ENCODE results near the gene ADAMTSL2.

Gene ADAMTSL2

GRCh38 chr9:133589454-133590227, 55.1 kb downstream of the ADAMTSL2 start:
- DNase-seq (ENCODE audit: low spot score) = no peak

DNA sequence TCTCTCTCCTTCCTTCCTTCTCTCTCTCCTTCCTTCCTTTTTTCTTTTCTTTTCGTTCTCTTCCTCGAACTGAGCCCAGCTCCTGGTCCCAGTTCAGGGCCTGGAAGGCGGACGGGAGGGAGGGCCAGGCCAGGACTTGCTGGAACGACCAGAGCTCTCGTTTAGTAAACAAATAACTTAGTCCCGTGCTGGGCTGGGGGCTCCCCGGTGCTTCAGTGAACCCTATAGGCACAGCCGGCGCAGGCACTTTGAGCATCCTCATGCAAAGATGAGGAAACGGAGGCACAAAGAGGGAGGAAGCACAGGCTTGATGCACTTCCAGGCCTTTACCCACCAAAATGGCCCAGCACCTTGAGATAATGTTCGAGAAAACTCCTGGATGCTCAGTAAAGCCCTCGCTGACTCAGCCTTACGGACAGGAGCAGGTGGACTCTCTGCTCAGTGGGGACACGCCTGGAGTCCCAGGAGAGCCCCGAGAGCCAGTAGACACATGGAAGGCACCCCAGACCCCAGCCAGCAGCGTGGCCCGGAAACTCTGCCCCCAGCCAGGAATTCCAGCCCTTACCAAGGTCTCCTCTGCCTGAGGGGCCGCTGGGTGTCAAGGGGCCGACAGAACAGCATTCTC, 55.8 kb downstream of the ADAMTSL2 start:
- DNase-seq (ENCODE audit: low spot score) = no peak

DNA sequence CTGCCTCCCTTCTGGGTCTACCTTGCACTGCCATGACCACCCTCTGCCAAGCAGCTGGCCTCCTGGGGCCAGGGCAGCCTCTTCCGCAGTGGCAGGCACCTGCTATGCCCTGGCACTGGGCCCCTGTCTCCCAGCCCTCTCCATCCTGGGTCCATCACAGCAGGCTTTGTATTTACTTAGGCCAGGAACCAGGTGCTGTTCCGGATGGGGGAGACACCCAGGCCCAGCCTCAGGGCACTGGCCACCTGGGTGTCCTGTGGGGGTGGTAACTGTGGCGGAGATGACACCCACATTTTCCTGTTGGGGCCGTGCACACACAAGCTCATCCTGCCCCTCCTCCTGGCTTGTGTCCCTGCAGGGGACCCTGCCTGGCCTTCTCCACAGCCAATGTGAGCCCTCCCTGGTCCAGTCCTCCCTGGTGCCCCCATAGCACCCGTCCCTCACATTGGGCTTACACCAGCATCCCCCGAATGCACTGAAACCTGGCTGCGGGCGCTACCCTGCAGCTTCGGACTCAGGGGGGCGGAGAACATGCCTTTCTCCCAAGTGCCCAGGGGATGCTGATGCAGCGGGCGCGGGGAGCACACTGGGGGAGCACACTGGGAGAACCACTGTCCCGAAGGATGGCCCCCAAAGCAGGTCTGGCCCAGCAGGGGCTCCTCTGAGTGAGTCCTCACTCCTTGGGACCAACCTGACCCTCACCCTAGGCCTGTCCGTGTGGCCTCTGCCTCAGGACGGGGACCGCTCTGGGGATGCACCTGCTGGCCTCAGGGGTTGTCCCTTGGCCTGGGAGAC, 56.8 kb downstream of the ADAMTSL2 start:
- DNase-seq (ENCODE audit: low spot score) = no peak

DNA sequence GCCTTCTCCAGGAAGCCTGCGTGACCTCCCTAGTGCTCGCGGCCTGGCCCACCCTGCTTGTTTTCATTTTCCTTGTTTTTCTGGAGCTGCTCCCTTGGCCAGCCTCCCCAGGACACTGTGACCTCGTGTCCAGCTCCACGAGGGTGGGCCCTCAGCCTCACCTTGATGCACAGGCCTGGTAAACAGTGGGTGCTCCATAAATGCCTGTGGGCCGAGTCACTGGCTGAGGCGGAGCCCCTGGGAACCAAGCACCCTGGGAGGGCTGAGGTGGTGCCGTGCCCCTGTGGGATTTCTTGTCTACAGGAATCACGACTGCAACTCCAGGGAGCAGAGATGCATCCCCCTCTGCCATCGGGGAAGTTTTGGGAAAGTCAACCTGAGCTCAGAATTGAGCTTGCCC, 57.5 kb downstream of the ADAMTSL2 start:
- no peak for DNase-seq (ENCODE audit: low spot score)

DNA sequence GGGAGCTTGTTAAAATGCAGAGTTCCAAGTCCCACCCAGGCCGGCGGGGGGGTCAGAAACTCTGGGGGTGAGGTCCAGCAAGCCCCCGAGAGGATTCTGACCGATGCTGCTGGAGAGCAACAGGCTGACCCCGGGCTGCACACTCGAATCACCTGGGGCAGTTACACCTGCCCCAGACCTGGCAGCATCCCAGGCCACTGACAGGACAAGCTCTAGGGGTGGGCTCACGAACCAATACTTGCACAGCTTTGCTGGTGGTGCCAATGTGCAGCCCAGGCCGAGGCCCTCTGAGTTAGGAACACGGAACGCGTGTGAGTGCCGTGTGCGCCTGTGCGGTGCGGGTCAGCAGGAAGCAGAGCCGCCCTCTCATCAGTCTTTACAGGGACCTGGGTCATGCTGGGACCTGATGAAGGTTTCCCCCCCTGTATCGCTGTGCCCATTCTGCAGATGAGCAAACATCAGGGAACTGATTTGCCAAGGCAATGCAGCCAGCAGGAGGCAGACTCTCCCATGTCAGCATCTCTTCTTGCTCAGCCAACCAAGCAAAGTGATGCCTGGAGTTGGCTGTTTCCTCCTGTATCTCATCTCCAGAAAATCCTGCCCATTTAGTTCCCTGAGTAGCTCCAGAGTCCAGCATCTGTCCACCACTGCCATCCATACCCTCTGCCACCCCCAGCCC, 58.4 kb downstream of the ADAMTSL2 start:
- DNase-seq (ENCODE audit: low spot score) = no peak

DNA sequence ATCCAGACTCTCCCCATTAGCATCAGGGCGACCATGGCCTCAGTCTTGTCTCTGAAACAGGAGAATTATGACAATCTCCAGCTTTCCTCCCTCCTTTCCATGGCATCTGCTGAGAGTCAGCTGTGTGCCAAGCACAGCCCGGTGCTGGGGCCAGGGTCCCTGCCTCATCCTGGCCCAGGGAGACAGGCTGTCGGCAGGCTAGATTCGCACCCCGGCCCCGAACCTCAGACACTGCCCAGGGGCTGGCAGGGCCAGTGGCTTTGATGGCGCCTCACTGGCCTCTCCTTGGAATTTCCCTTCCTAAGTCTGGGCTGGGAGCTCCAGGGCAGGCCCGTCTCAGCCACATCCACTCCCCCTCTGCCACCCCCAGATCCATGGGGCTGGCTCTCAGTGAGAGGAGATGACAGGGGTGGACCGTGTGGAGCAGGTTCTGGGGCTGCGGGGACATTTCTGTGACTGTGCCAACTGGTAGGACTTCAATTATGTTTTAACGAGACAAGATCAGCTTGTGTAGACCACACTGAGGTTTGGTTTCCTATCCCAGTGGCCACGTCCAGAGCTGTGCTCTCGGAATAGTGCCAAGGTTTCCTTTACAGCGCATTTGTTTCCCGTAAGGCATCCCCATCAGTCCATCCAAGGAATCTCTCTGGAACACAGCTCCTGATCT, 59.2 kb downstream of the ADAMTSL2 start:
- no peak for DNase-seq (ENCODE audit: low spot score)

- no peak for DNase-seq (ENCODE audit: low spot score)
These were observed 59.8 kb downstream of the ADAMTSL2 start for GRCh38 chr9:133594310-133594709.

DNA sequence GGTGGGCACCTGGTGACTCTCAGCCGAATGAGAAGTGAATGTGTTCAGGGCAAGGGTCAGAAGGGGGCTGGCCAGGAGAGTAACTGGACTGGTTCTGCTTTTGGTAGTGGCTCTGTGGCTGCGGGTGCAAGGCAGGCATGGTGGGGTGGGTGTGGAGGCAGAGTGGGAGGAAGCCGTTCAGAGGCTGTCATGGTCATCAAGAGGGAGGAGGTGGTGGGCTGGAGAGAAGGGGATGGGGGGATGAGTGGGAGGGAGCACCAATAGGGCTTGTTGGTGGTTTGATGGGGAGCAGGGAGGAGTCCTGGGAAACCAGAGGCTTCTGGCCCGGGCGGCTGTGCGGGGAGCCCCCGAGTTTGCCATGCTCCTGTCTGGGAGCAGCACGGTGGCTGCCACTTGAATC, 61.4 kb downstream of the ADAMTSL2 start:
- no peak for DNase-seq (ENCODE audit: low spot score)

DNA sequence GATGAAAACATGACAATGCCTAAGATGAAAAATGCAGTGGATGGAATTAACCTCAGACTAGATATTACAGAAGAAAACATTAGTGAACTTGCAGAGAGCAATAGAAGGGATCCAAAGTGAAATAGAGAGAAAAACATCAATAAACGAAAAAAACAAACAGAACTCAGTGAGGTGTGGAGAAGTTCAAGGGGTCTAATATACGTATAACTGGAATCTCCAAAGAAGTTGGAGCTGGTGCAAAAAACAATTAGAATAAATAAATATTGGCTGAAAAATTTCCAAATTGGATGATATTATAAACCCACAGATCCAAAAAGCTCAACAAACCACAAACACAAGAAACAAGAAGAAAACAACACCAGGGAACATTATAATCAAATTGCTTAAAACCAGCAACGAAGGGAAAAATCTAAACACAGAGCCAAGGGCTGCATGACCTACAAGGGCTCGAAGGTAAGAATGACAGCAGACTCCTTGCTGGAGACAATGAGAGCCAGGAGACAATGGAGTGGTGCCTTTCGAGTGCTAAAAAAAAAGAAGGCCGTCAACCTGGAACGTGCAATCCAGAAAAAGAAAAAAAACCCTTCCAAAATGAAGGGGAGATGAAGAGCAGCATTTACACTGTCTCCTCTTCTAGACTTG, 62.9 kb downstream of the ADAMTSL2 start:
- DNase-seq (ENCODE audit: low spot score) = no peak

DNA sequence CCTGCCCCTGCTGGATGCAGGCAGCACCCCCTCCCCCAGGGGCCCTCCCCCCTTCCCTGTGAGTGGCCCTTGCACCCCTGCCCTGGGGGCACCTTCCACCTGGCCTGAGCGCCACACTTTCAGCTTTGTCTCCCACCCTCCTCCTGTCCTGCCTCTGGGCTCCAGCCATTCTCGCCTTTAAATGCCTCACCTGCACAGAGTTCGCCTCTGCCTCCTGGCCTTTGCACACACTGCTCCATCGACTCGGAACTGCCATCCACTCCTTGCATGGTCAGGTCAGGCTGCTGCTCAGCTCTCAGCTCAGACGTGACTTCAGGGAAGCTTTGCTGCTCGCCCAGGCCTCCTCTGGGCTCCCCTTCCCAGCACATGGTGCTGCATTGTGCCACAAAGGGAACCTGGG, 64.5 kb downstream of the ADAMTSL2 start:
- DNase-seq (ENCODE audit: low spot score) = no peak

DNA sequence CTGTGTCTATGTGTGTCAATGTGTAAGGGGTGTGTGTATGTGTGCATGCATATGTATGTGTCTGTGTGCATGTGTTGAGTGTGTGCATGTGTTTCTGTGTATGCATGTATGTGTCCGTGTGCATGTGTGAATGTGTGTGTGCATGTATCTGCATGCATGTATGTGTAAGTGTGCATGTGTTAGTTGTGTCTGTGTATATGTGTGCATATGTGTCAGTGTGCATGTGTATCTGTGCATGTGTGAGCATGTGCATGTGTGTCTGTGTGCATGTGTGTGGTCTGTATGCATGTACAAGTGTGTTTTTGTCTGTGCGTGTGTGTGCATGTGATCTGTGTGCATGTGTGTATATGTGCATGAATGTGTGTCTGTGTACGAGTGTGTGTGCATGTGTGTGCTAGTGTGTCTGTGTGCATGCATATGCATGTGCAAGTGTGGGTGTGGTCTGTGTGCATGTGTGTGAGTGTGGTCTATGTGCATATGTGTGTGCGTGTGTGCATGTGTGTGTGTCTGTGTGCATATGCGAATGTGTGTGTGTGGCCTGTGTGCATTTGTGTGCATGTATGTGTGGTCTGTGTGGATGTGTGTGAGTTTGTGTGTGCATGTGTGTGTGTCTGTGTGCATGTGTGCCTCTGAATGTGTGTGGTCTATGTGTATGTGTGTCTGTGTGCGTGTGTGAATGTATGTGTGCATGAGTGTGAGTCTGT, 65.1 kb downstream of the ADAMTSL2 start:
- no peak for DNase-seq (ENCODE audit: low spot score)

GRCh38 chr9:133600739-133601138, 66.2 kb downstream of the ADAMTSL2 start:
- DNase-seq (ENCODE audit: low spot score) = no peak

DNA sequence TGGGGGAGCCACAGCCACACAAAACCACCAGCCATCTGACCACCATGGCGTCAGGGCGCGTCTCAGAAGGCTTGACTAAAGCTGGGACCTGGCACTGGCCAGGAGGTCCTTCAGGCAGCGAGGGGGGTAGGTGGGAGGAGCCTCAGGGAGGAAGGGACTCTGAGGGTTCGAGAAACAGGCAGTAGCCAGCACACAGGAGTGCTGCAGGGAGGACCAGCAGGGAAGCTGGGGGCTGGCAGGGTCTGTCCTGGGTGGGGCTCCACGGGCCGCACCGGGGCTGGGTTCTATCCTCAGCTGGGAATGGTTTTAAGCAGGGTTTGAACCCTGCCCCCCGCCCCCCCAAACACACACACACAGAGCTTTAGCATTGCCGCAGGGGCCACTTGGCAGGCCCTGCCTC, 67.2 kb downstream of the ADAMTSL2 start:
- DNase-seq (ENCODE audit: low spot score) = no peak

DNA sequence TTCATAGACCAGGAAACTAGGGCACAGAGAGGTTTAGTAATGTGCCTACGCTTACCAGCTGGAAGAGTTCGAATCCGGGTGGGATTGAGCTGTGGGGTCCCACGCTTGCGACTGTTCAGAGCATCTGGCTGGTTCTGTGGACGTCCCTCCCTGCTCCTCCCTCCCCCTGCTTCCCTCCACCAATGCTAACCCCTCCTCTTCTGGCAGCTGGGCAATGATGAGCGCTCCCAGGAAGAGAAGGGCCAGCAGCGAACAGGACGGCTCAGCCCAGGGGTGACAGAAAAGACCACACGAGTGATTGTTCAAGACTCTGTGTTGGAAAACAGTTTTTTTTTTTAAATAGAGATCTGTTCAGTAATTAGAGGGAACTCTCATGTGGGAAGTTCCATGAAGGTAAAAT, 67.8 kb downstream of the ADAMTSL2 start:
- DNase-seq (ENCODE audit: low spot score) = no peak

GRCh38 chr9:133603135-133603927, 68.8 kb downstream of the ADAMTSL2 start:
- no peak for DNase-seq (ENCODE audit: low spot score)

- no peak for DNase-seq (ENCODE audit: low spot score)
These were observed 69.7 kb downstream of the ADAMTSL2 start for GRCh38 chr9:133604214-133604613.

DNA sequence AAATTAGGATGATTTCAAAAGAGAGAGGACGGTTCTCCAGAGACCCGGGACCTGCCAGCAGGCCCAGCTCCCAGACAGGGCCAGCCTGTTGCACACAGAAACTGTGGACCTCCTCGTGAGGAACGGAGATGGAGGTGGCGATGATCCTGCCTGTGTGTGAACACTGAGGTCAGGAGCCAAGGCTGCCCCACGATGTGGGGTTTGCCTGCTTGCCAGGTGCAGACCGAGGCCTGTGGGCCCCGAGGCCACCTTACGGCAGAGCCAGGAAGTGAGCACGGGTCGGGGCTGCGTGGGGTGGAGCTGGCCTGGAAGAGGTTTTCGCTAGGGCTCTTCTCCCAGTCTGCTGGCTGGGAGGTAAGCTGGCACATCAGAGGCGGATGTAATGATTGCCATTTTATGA, 70.4 kb downstream of the ADAMTSL2 start:
- no peak for DNase-seq (ENCODE audit: low spot score)

- DNase-seq (ENCODE audit: low spot score) = no peak
These were observed 70.9 kb downstream of the ADAMTSL2 start for GRCh38 chr9:133605446-133605845.

DNA sequence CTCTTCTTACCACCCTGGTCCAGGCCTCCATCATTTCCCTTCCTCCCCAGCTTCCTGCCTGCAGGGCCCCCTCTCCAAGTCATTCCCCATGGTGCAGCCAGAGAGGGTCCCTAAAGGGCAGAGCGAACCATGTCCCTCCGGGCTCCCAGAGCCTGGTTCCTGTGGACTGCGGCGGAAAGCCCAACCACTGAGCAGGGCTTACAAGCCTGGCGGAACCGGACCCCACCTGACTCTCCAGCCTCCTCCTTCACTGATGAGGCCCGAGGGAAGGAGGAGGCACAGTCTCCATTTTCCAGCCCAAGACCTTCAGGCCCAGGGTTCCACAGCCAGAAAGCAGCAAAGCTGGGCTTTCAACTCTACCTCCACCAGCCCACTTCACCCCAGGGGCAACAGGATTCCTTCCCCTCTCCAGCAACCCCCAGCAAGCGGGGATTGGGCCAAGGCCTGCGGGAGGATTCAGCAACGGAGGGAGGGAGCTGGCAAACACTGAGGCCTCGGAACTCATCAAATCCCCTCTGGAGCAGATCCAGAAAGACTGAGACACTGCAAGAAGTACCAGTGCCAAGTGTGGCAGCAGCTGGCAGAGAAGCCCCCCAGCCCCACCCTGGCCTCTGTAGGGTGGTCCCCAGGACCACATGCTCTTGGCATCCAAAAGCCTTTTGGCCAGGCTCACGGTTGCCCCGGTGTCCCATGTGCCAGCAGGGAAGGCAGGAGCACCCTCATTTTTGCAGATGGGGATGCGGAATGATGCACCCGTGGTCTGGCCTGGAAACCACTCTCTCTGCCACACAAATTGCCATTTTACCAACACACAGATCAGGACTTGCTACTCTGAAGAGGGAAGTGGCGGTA, 71.6 kb downstream of the ADAMTSL2 start:
- no peak for DNase-seq (ENCODE audit: low spot score)
